Upper lobe of left lung (tissue), 6 donors: Measurements from ENCODE around the gene CCAR1. TPM values are rescaled to one million over a fixed set of nuclear protein-coding genes. Genes with fewer than 3 reads are reported as not detected.
"Not testable (repeated sequence)": the region's sequence is repeated elsewhere in the genome, so short reads cannot be mapped to it uniquely, and the experiment has no call there.

Experiments
- ATAC-seq, 2 donors: fragments of 200-7000 bp; cut with Tn5 transposase; one replicate each; pipeline ENCODE4 v1.9.1; 2022; ENCODE audit warnings: mild to moderate bottlenecking in 2 of 2, moderate library complexity in 2 of 2; ENCODE audit not compliant: low FRiP score in 2 of 2
- DNase-seq, 2 donors: peaks; one replicate each; pipeline ENCODE4 v3.0.0-alpha.2; 2019 to 2020
- H3K27ac ChIP-seq, 4 donors: fragments of 200-600 bp; sonication (generic); one replicate each; pipeline ENCODE4 v1.5.1; 2016 to 2019
- H3K27me3 ChIP-seq, 4 donors: fragments of 200-600 bp; sonication (generic); one replicate each; pipeline ENCODE4 v1.5.1; 2017 to 2019
- H3K36me3 ChIP-seq, 4 donors: fragments of 200-600 bp; sonication (generic); one replicate each; pipeline ENCODE4 v1.5.1; 2016 to 2019
- H3K4me1 ChIP-seq, 4 donors: fragments of 200-600 bp; sonication (generic); one replicate each; pipeline ENCODE4 v1.5.1; 2018 to 2019
- H3K4me3 ChIP-seq, 4 donors: fragments of 200-600 bp; sonication (generic); one replicate each; pipeline ENCODE4 v1.5.1; 2017 to 2019; ENCODE audit warnings: mild to moderate bottlenecking in 2 of 4, moderate library complexity in 1 of 4
- H3K9me3 ChIP-seq, 4 donors: fragments of 200-600 bp; sonication (generic); one replicate each; pipeline ENCODE4 v1.5.1; 2018 to 2019
- CTCF ChIP-seq, 6 experiments: fragments of 450-650 bp in 4 of 6; fragments of 200-600 bp in 2 of 6; sonication (generic) in 2 of 6; IDR thresholded peaks; one replicate each; pipeline ENCODE4 v1.5.1; 2016 to 2019; ENCODE audit warnings: antibody characterized with exemption in 6 of 6
- EP300 ChIP-seq, 4 donors: sonication (generic); formaldehyde crosslinking; IDR thresholded peaks; one replicate each; pipeline ENCODE4 v1.5.1; 2017; ENCODE audit warnings: antibody characterized with exemption in 4 of 4, control low read depth in 2 of 4
- POLR2A ChIP-seq, 4 donors: fragments of 450-650 bp; IDR thresholded peaks; one replicate each; pipeline ENCODE4 v1.5.1; 2016 to 2017; ENCODE audit warnings: antibody characterized with exemption in 4 of 4, mild to moderate bottlenecking in 2 of 4
- POLR2AphosphoS5 ChIP-seq, 2 donors: sonication (generic); formaldehyde crosslinking; IDR thresholded peaks; one replicate each; pipeline ENCODE4 v1.5.1; 2017; ENCODE audit warnings: antibody characterized with exemption in 2 of 2
- WGBS, 2 donors: methylation state at CpG; one replicate each; pipeline ENCODE4 v1.1.5; 2017 to 2018; 5-methylcytosine and 5-hydroxymethylcytosine counted together
- total RNA-seq, 6 donors: library from RNA; depleted of rRNA in 4 of 6; stranded (reverse); fragments of >200 nt in 4 of 6; gene quantifications; one replicate each; pipeline versions ENCODE4 v1.1.0 to v1.2.1, GENCODE V29; 2016 to 2021
- donor health status: DM: no; HTN: no; CAD: no; lungs with moderate emphysema.
- donor health status: DM: no; HTN: yes; CAD: no; lungs with severe emphysema.

CCAR1 gene
- total RNA-seq, 6 donors from 2014 or later = 30.4 to 158 (median 50.4) TPM

- H3K36me3 ChIP-seq = peaks cover 68 to 100% (median 90%) of the 10 kb centered on the region in 4 donors
- ATAC-seq (no peak), DNase-seq (no peak)
- no peak overlapping the region for H3K27ac ChIP-seq
- no peaks in the 10 kb centered on the region for H3K4me1 ChIP-seq
- H3K9me3 ChIP-seq = no peaks in the 10 kb centered on the region
- 87 to 91% methylated on average over 3 of the region's 3 CpGs for WGBS, 2 donors
- H3K27me3 ChIP-seq = no peaks in the 10 kb centered on the region
- no peak overlapping the region for H3K4me3 ChIP-seq
- no peak for TF ChIP-seq POLR2A (IDR thresholded peaks at IDR 0.05)
- no peak for TF ChIP-seq CTCF (IDR thresholded peaks at IDR 0.05)
- no peak for TF ChIP-seq POLR2AphosphoS5 (IDR thresholded peaks at IDR 0.05)
- TF ChIP-seq EP300 (IDR thresholded peaks at IDR 0.05) = no peak
These were observed 35.7 kb downstream of the CCAR1 start for GRCh38 chr10:68756766-68757165.

GRCh38 chr10:68759223-68759863, 38.3 kb downstream of the CCAR1 start:
- Histone ChIP-seq H3K4me1 (no peaks in the 10 kb centered on the region), H3K4me3 (no peak overlapping the region), H3K27ac (no peak overlapping the region), H3K27me3 (no peaks in the 10 kb centered on the region), H3K36me3 (peaks cover 62 to 98% (median 86%) of the 10 kb centered on the region in 4 donors), H3K9me3 (no peaks in the 10 kb centered on the region)
- WGBS, 2 donors = 97 to 100% methylated on average over 6 of the region's 6 CpGs
- TF ChIP-seq EP300 (IDR thresholded peaks at IDR 0.05) = no peak
- no peak for TF ChIP-seq POLR2A (IDR thresholded peaks at IDR 0.05)
- no peak for TF ChIP-seq POLR2AphosphoS5 (IDR thresholded peaks at IDR 0.05)
- no peak for TF ChIP-seq CTCF (IDR thresholded peaks at IDR 0.05)
- no peak for ATAC-seq
- no peak for DNase-seq

- WGBS, 2 donors = 73 to 89% methylated on average over 5 of the region's 5 CpGs
- H3K9me3 ChIP-seq = no peaks in the 10 kb centered on the region
- ATAC-seq (no peak), DNase-seq (no peak)
- H3K36me3 ChIP-seq = peaks cover 56 to 98% (median 86%) of the 10 kb centered on the region in 4 donors
- no peak for TF ChIP-seq EP300 (IDR thresholded peaks at IDR 0.05)
- no peak for TF ChIP-seq POLR2AphosphoS5 (IDR thresholded peaks at IDR 0.05)
- no peak for TF ChIP-seq CTCF (IDR thresholded peaks at IDR 0.05)
- TF ChIP-seq POLR2A (IDR thresholded peaks at IDR 0.05) = no peak
- no peaks in the 10 kb centered on the region for H3K27me3 ChIP-seq
- H3K4me3 ChIP-seq = no peak overlapping the region
- H3K27ac ChIP-seq = no peak overlapping the region
- H3K4me1 ChIP-seq = no peaks in the 10 kb centered on the region
These were observed 38.9 kb downstream of the CCAR1 start for GRCh38 chr10:68759967-68760366.

- H3K27ac ChIP-seq, H3K27me3 ChIP-seq, DNase-seq, H3K9me3 ChIP-seq, ATAC-seq, H3K4me1 ChIP-seq, H3K4me3 ChIP-seq: not testable (repeated sequence)
- WGBS, 2 donors = 89 to 93% methylated on average over 7 of the region's 7 CpGs
- peaks cover 32 to 98% (median 81%) of the 10 kb centered on the region in 4 donors for H3K36me3 ChIP-seq
These were observed 46.4 kb downstream of the CCAR1 start for GRCh38 chr10:68767407-68767806.

GRCh38 chr10:68781613-68782574, 60.9 kb downstream of the CCAR1 start:
- TF ChIP-seq EP300 (IDR thresholded peaks at IDR 0.05) = no peak
- DNase-seq (no peak), ATAC-seq (no peak)
- Histone ChIP-seq H3K36me3 (peaks cover 20 to 88% (median 64%) of the 10 kb centered on the region in 4 donors), H3K4me1 (no peaks in the 10 kb centered on the region), H3K9me3 (no peaks in the 10 kb centered on the region), H3K27me3 (no peaks in the 10 kb centered on the region), H3K4me3 (no peak overlapping the region), H3K27ac (no peak overlapping the region)
- WGBS, 2 donors = 92 to 97% methylated on average over 6 of the region's 6 CpGs
